GM06990 (cell line): ENCODE results near the gene PFKL.

Source experiments
- DNase-seq: peaks from one replicate; pipeline ENCODE4 v3.0.0-alpha.2; 2011; ENCODE audit not compliant: insufficient read length; ENCODE audit errors: extremely low read depth
- H3K27me3 ChIP-seq: replicated peaks from 2 replicates; pipeline ENCODE4 v1.6.0; 2011; ENCODE audit warnings: low read length; ENCODE audit not compliant: control insufficient read depth, insufficient read depth
- H3K36me3 ChIP-seq: 2 replicates; pipeline ENCODE4 v1.5.1; 2011; ENCODE audit warnings: low read length; ENCODE audit not compliant: control insufficient read depth, insufficient read depth
- H3K4me3 ChIP-seq: replicated peaks from 2 replicates; pipeline ENCODE4 v1.5.1; 2011; ENCODE audit warnings: low read depth, mild to moderate bottlenecking, control low read depth, low read length
- CTCF ChIP-seq: IDR thresholded peaks from 2 replicates; pipeline ENCODE4 v1.5.1; 2011; ENCODE audit warnings: low read length, control low read depth, mild to moderate bottlenecking, inconsistent platforms; ENCODE audit not compliant: insufficient read depth, poor library complexity, severe bottlenecking

The PFKL gene

GRCh38 chr21:44286716-44287632, 12.9 kb upstream of the PFKL start:
- Histone ChIP-seq H3K4me3 (no peak overlapping the region), H3K27me3 (no peaks in the 10 kb centered on the region), H3K36me3 (no peaks in the 10 kb centered on the region)
- DNase-seq: peak; percentile 3
- no peak for TF ChIP-seq CTCF

DNA sequence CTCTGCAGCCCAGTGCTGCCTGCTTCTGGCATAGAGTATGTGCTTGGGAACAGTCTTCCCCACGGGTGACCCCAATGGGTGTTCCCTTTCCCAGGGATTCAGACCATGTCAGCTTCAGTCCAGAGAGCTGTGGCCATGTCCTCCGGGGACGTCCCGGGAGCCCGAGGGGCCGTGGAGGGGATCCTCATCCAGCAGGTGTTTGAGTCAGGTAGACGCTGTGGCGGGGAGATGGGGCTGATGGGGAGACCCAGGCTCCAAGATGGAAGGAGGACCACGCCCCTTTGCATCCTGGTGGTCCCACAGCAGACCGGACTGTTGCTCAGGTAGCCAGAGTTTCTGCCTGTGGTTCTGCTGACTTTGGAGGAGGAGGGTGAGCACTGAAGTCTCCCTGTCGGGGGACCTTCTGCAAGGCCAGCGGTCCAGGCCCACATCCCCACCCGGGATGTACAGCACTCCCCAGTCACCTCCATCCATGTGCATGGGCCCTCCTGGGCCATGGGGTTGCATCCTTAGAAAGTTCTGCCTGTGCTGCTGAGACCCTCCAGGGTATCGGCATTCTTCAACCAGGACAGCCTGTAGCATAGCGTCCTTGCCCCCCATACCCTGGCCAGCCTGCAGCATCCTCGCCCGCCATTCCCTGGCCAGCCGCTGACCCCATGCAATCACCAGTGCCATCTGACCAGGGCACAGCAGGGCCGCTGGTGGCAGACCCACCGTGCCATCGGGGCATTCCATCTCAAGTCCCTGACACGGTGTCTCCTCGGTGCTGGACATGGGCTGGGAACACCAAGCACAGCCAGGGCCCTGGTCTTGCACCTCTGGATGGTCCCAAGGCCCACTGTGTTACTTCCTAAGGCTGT, 11.4 kb upstream of the PFKL start:
- Histone ChIP-seq H3K4me3 (no peak overlapping the region), H3K36me3 (no peaks in the 10 kb centered on the region), H3K27me3 (no peaks in the 10 kb centered on the region)
- peak; percentile 9 for DNase-seq
- TF ChIP-seq CTCF: no peak

GRCh38 chr21:44289381-44290010, 10.4 kb upstream of the PFKL start:
- no peak for DNase-seq
- no peak for TF ChIP-seq CTCF
- H3K4me3 ChIP-seq: no peak overlapping the region
- H3K36me3 ChIP-seq: no peaks in the 10 kb centered on the region
- H3K27me3 ChIP-seq: no peaks in the 10 kb centered on the region

GRCh38 chr21:44290327-44291077, 9.4 kb upstream of the PFKL start:
- DNase-seq: peak; percentile 3
- H3K36me3 ChIP-seq: no peaks in the 10 kb centered on the region
- H3K27me3 ChIP-seq: no peaks in the 10 kb centered on the region
- H3K4me3 ChIP-seq: no peak overlapping the region
- no peak for TF ChIP-seq CTCF
